C4-2B (cell line): ENCODE data around the gene TRPC4.

ENCODE experiments used
- ZFX ChIP-seq: fragments of 450-650 bp; IDR thresholded peaks from 2 replicates; pipeline ENCODE4 v1.6.1; 2017
- TF ChIP-seq, protein P1 (sequence below): fragments of 450-650 bp; conservative IDR thresholded peaks from 2 replicates; pipeline ENCODE4 v1.5.1; 2017; ENCODE audit warnings: mild to moderate bottlenecking

DNA sequence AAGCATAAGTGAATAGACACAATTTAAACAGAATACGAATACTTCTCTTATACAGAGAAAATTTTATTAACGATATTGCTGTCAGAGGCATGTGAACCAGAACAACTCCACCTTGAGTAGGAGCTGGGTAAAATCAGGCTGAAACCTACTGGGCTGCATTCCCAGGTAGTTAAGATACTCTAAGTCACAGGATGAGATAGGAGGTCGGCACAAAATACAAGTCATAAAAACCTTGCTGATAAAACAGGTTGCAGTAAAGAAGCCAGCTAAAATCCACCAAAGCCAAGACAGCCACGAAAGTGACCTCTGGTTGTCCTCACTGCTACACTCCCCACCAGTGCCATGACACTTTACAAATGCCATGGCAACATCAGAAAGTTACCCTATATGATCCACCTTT, 49.2 kb upstream of the TRPC4 start:
- TF ChIP-seq, protein P1, sequence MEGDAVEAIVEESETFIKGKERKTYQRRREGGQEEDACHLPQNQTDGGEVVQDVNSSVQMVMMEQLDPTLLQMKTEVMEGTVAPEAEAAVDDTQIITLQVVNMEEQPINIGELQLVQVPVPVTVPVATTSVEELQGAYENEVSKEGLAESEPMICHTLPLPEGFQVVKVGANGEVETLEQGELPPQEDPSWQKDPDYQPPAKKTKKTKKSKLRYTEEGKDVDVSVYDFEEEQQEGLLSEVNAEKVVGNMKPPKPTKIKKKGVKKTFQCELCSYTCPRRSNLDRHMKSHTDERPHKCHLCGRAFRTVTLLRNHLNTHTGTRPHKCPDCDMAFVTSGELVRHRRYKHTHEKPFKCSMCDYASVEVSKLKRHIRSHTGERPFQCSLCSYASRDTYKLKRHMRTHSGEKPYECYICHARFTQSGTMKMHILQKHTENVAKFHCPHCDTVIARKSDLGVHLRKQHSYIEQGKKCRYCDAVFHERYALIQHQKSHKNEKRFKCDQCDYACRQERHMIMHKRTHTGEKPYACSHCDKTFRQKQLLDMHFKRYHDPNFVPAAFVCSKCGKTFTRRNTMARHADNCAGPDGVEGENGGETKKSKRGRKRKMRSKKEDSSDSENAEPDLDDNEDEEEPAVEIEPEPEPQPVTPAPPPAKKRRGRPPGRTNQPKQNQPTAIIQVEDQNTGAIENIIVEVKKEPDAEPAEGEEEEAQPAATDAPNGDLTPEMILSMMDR = peak; percentile 12; the same call in 1 of the 2 replicates
- TF ChIP-seq ZFX = no peak
